Measurements from ENCODE around the gene ENOX1. TPM values are rescaled to one million over a fixed set of nuclear protein-coding genes. Genes with fewer than 3 reads are reported as not detected.

Gene ENOX1
- total and polyA plus RNA-seq, 2 of the 8 experiments (the other 6 are each of a cell fraction or from before 2014, with no cell fraction given), result 0.23 to 0.37 TPM

DNA sequence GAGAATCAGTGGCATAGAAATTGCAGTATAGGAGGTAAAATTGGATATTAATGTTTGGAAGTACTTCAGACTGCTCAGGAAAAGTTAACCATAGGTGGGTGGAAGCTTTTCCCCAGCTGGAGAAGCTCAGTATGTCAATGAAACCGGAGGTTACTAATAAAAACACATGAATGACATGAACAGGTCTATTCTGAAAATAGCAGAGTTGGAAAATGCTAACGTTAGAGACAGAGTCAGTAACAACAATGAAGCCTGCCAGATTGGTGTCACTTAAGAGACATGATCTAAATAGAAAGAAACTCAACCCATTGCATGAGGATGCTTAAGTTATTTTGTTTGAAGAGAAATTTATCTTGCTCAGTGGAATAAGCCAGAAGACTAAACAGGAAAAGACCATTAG lies 398.9 kb downstream of the ENOX1 start (continued):
- TF ChIP-seq NRF1 (IDR thresholded peaks at IDR 0.05; ENCODE audit: low read depth, low read length) (no peak), CBX5 (IDR thresholded peaks at IDR 0.05; ENCODE audit: low read depth, low read length) (no peak), EGR1 (IDR thresholded peaks at IDR 0.05; ENCODE audit: borderline replicate concordance, low read depth, low read length) (no peak), CHD7 (IDR thresholded peaks at IDR 0.05; ENCODE audit: insufficient replicate concordance, low read length) (no peak), TEAD4 (IDR thresholded peaks at IDR 0.05; ENCODE audit: low read depth, low read length) (no peak), PHF8 (conservative IDR thresholded peaks at IDR 0.05; ENCODE audit: low read depth, low read length) (no peak), EZH2 (IDR thresholded peaks at IDR 0.05; ENCODE audit: low read depth, low read length, severe bottlenecking) (no peak)

Data from H1 (cell line).